NCI-H2227 (cell line): ENCODE data around the gene TAB2.
A peak's percentile ranks its signal among the peaks of the same experiment; 100 is the strongest.

Experiments
- DNase-seq: peaks from one replicate; lab custom pipeline; 2025; ENCODE audit not compliant: unreplicated experiment; lab: John Stamatoyannopoulos, UW

Gene TAB2

GRCh38 chr6:149317644-149318571 lies at the start of gene TAB2:
Gene TAB2 (plus strand): TSS chr6:149317712. CDS start chr6:149369998, 52,286 bp downstream.
- DNase-seq = peak; percentile 56

- no peak for DNase-seq
Observed at GRCh38 chr6:149268146-149268545, 49.4 kb upstream of the TAB2 start.

GRCh38 chr6:149268768-149269167 lies 48.7 kb upstream of the TAB2 start:
- DNase-seq = no peak

- no peak for DNase-seq
Observed at GRCh38 chr6:149270616-149271015, 46.9 kb upstream of the TAB2 start.

- DNase-seq = no peak
Observed at GRCh38 chr6:149271348-149272340, 45.9 kb upstream of the TAB2 start.

- no peak for DNase-seq
Observed at GRCh38 chr6:149273318-149273717, 44.2 kb upstream of the TAB2 start.

GRCh38 chr6:149275621-149276020 lies 41.9 kb upstream of the TAB2 start:
- no peak for DNase-seq

GRCh38 chr6:149277621-149278020 lies 39.9 kb upstream of the TAB2 start:
- no peak for DNase-seq

- DNase-seq = no peak
Observed at GRCh38 chr6:149278997-149279396, 38.5 kb upstream of the TAB2 start.

GRCh38 chr6:149284904-149285303 lies 32.6 kb upstream of the TAB2 start:
- DNase-seq = no peak

GRCh38 chr6:149285626-149286025 lies 31.9 kb upstream of the TAB2 start:
- no peak for DNase-seq

- DNase-seq = no peak
Observed at GRCh38 chr6:149286905-149287304, 30.6 kb upstream of the TAB2 start.

GRCh38 chr6:149289192-149289781 lies 28.2 kb upstream of the TAB2 start:
- DNase-seq = no peak

GRCh38 chr6:149289966-149290365 lies 27.5 kb upstream of the TAB2 start:
- no peak for DNase-seq

GRCh38 chr6:149293244-149293643 lies 24.3 kb upstream of the TAB2 start:
- DNase-seq = no peak

- no peak for DNase-seq
Observed at GRCh38 chr6:149300563-149300962, 16.9 kb upstream of the TAB2 start.

GRCh38 chr6:149302723-149303122 lies 14.8 kb upstream of the TAB2 start:
- DNase-seq = no peak

- DNase-seq = no peak
Observed at GRCh38 chr6:149303468-149303867, 14.0 kb upstream of the TAB2 start.

GRCh38 chr6:149305372-149305771 lies 12.1 kb upstream of the TAB2 start:
- DNase-seq = no peak

GRCh38 chr6:149306967-149307366 lies 10.5 kb upstream of the TAB2 start:
- DNase-seq = no peak

GRCh38 chr6:149311293-149311692 lies 6.2 kb upstream of the TAB2 start:
- DNase-seq = no peak
